ENCODE data around the gene RGCC. TPM values are rescaled to one million over a fixed set of nuclear protein-coding genes. Genes with fewer than 3 reads are reported as not detected.
A peak's percentile ranks its signal among the peaks of the same experiment; 100 is the strongest.
"Not testable (repeated sequence)": the region's sequence is repeated elsewhere in the genome, so short reads cannot be mapped to it uniquely, and the experiment has no call there.

RGCC gene
- total RNA-seq, 1 donor from 2014 or later: 7.4 TPM

- DNase-seq (ENCODE audit: low read depth): no peak
These were observed 30.8 kb downstream of the RGCC start for GRCh38 chr13:41488124-41488523.

- no peak for DNase-seq (ENCODE audit: low read depth)
These were observed 33.1 kb downstream of the RGCC start for GRCh38 chr13:41490371-41491015.

- no peak for DNase-seq (ENCODE audit: low read depth)
These were observed 34.1 kb downstream of the RGCC start for GRCh38 chr13:41491436-41491835.

GRCh38 chr13:41492432-41493260, 35.3 kb downstream of the RGCC start:
- DNase-seq (ENCODE audit: low read depth): no peak

GRCh38 chr13:41494202-41494601, 36.9 kb downstream of the RGCC start:
- no peak for DNase-seq (ENCODE audit: low read depth)

- DNase-seq (ENCODE audit: low read depth): no peak
These were observed 37.7 kb downstream of the RGCC start for GRCh38 chr13:41495044-41495443.

- peak; percentile 42 for DNase-seq (ENCODE audit: low read depth)
These were observed 39.3 kb downstream of the RGCC start for GRCh38 chr13:41496420-41497234.

- DNase-seq (ENCODE audit: low read depth): no peak
These were observed 40.1 kb downstream of the RGCC start for GRCh38 chr13:41497436-41497835.

GRCh38 chr13:41499452-41499851, 42.1 kb downstream of the RGCC start:
- no peak for DNase-seq (ENCODE audit: low read depth)

GRCh38 chr13:41500511-41500910, 43.2 kb downstream of the RGCC start:
- peak; percentile 33 for DNase-seq (ENCODE audit: low read depth)

GRCh38 chr13:41501281-41501680, 43.9 kb downstream of the RGCC start:
- DNase-seq (ENCODE audit: low read depth): no peak

GRCh38 chr13:41502031-41502430, 44.7 kb downstream of the RGCC start:
- no peak for DNase-seq (ENCODE audit: low read depth)

- DNase-seq (ENCODE audit: low read depth): no peak
These were observed 45.3 kb downstream of the RGCC start for GRCh38 chr13:41502673-41503072.

GRCh38 chr13:41503356-41503755, 46.0 kb downstream of the RGCC start:
- DNase-seq (ENCODE audit: low read depth): no peak

GRCh38 chr13:41504657-41505056, 47.3 kb downstream of the RGCC start:
- DNase-seq (ENCODE audit: low read depth): not testable (repeated sequence)

GRCh38 chr13:41505209-41505835, 48.0 kb downstream of the RGCC start:
- peak; percentile 75 for DNase-seq (ENCODE audit: low read depth)

GRCh38 chr13:41506312-41506711, 49.0 kb downstream of the RGCC start:
- no peak for DNase-seq (ENCODE audit: low read depth)

- no peak for DNase-seq (ENCODE audit: low read depth)
These were observed 52.6 kb downstream of the RGCC start for GRCh38 chr13:41509971-41510370.

- DNase-seq (ENCODE audit: low read depth): no peak
These were observed 54.5 kb downstream of the RGCC start for GRCh38 chr13:41511827-41512226.

GRCh38 chr13:41512441-41512840, 55.1 kb downstream of the RGCC start:
- DNase-seq (ENCODE audit: low read depth): no peak

- DNase-seq (ENCODE audit: low read depth): peak; percentile 5
These were observed 56.2 kb downstream of the RGCC start for GRCh38 chr13:41513600-41513999.
